Measurements from ENCODE around the gene FCRL1. TPM values are rescaled to one million over a fixed set of nuclear protein-coding genes. Genes with fewer than 3 reads are reported as not detected.

FCRL1 gene
- total and polyA plus RNA-seq, 2 of the 8 experiments (the other 6 are each of a cell fraction or from before 2014, with no cell fraction given) = not detected

GRCh38 chr1:157819896-157820295 is at the start of gene FCRL1 (continued):
- no peak for TF ChIP-seq ASH2L (IDR thresholded peaks at IDR 0.05; ENCODE audit: low read length)

All from H1 (cell line).